Activated CD8-positive, alpha-beta T cell treated with anti-CD3 and anti-CD28 coated beads for 36 hours (primary cell): ENCODE results near the gene THRAP3. TPM values are rescaled to one million over a fixed set of nuclear protein-coding genes. Genes with fewer than 3 reads are reported as not detected.

Source experiments
- ATAC-seq: fragments of 200-7000 bp; cut with Tn5 transposase; one replicate; pipeline ENCODE4 v1.10.0; 2021; ENCODE audit warnings: mild to moderate bottlenecking, moderate library complexity
- CTCF ChIA-PET: fragments of 350-600 bp; sonication (Branson Sonifier 250); formaldehyde crosslinking; loops from one replicate; lab custom pipeline; 2021; ENCODE audit warnings: antibody characterized with exemption; lab: Charles Lee
- POLR2A ChIA-PET: fragments of 350-600 bp; sonication (Branson Sonifier 250); formaldehyde crosslinking; loops from one replicate; lab custom pipeline; 2021; ENCODE audit warnings: antibody characterized with exemption; lab: Charles Lee
- DNase-seq: peaks from one replicate; pipeline ENCODE4 v3.0.0-alpha.2; 2020
- H3K27ac Mint-ChIP-seq: one replicate; pipeline ENCODE4 v1.8.0; 2021; ENCODE audit warnings: mild to moderate bottlenecking, mixed read lengths
- H3K27me3 Mint-ChIP-seq: one replicate; pipeline ENCODE4 v1.8.0; 2021; ENCODE audit warnings: mixed read lengths
- H3K36me3 Mint-ChIP-seq: one replicate; pipeline ENCODE4 v1.8.0; 2021; ENCODE audit warnings: low read depth, mixed read lengths
- H3K4me1 Mint-ChIP-seq: one replicate; pipeline ENCODE4 v1.8.0; 2021; ENCODE audit warnings: low read depth, mixed read lengths
- H3K4me3 Mint-ChIP-seq: one replicate; pipeline ENCODE4 v1.8.0; 2021; ENCODE audit warnings: mild to moderate bottlenecking, moderate library complexity, mixed read lengths
- H3K9me3 Mint-ChIP-seq: one replicate; pipeline ENCODE4 v1.8.0; 2021; ENCODE audit warnings: mixed read lengths
- intact Hi-C: fragments of 100-400 bp; cut with micrococcal nuclease; formaldehyde crosslinking; loops from one replicate; pipeline ENCODE4 v1.10.0; 2022
- total RNA-seq, 2 experiments: library from RNA; stranded (reverse); gene quantifications; one replicate each; pipeline ENCODE4 v1.2.3, GENCODE V29; 2021
- TF ChIP-seq, protein P1 (sequence below): fragments of 200-600 bp; IDR thresholded peaks from one replicate; pipeline ENCODE4 v1.8.0; 2022; ENCODE audit warnings: antibody characterized with exemption, mild to moderate bottlenecking

The THRAP3 gene
- total RNA-seq, 2 experiments from 2014 or later: 119 to 121 TPM

DNA sequence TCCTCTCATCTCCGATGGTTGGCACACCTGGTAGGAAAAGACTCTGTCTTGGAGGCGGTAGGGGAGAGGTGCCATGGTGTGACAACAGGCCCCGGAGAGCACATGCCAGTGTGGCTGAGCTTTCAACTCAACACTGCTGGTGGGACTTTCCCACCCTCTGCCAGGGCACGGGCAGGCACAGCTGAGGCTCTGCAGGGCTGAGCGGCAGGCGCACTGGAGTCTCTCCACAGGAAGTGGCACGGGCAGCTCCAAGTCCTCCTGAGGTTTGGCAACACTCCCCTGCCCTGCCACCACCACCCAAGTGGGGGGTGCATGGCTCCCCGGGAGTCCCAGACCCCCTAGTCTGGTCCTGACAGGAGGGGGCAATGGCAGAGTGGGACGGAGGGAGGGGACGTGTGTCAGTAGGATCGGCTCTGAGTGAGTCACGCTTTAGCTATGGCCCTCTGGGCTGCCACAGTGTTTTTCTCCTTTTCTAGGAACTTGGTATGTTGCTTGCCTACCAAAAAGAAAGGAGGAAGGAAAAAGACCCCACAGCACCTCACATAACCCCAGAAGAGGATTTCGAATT lies 126.5 kb downstream of the THRAP3 start:
- Mint-ChIP-seq H3K9me3 (no peaks in the 10 kb centered on the region), H3K4me1 (peaks cover 24% of the 10 kb centered on the region), H3K27ac (peak overlapping the region; percentile 80), H3K36me3 (peaks cover 24% of the 10 kb centered on the region), H3K4me3 (no peak overlapping the region), H3K27me3 (no peaks in the 10 kb centered on the region)
- ChIA-PET CTCF (interaction anchor here (1.0 to 13.0 kb wide), 5 partner anchors 8 to 74 kb away, joined by 3 to 102 read pairs (median 5); no protein-coding TSS in a partner anchor), POLR2A (interaction anchor here (0.7 to 2.0 kb wide), 5 partner anchors 10 to 47 kb away, joined by 3 to 7 read pairs (median 4); partner anchors contain the start of gene LSM10)
- TF ChIP-seq, protein P1, sequence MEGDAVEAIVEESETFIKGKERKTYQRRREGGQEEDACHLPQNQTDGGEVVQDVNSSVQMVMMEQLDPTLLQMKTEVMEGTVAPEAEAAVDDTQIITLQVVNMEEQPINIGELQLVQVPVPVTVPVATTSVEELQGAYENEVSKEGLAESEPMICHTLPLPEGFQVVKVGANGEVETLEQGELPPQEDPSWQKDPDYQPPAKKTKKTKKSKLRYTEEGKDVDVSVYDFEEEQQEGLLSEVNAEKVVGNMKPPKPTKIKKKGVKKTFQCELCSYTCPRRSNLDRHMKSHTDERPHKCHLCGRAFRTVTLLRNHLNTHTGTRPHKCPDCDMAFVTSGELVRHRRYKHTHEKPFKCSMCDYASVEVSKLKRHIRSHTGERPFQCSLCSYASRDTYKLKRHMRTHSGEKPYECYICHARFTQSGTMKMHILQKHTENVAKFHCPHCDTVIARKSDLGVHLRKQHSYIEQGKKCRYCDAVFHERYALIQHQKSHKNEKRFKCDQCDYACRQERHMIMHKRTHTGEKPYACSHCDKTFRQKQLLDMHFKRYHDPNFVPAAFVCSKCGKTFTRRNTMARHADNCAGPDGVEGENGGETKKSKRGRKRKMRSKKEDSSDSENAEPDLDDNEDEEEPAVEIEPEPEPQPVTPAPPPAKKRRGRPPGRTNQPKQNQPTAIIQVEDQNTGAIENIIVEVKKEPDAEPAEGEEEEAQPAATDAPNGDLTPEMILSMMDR: no peak
- DNase-seq (peak; percentile 61), ATAC-seq (peak; percentile 86)
- intact Hi-C loops: no loop called here

DNA sequence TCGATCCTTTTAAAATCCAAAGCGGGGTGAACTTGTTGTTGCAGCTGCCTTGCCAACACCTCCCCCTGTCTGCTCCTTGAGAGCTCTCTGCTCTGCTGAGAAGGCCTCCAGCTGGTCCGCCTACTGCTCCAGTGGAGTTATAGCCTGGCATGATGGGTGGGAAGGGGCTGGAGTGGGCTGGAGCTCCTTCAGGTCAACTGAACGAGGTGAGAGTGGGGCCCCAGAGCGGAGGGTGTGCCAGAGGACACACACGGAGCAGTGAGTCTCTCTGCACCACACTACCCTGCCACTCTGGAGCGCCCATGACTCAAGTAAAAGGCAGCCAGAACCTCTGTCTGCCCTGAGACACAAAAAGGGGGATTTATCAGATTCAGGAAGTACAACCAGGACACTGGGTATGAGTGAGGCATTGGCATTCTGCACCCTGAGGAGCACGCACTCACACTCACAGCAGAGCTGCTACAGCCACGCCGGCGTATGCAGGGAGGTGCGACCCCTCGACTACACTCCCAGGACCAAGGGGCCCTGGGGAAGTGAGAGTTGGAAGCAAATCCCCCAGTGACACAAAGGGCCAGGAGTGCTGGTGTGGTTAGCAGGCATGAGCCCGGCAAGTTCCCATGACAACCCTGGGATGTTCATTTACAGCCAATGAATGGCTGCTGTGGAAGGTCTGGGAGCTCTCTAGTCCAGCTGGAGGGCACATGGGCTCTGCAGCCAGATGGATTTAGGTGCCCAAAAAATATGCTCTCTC lies 127.2 kb downstream of the THRAP3 start:
- ChIA-PET CTCF (interaction anchor here (1.0 to 13.0 kb wide), 5 partner anchors 9 to 73 kb away, joined by 3 to 102 read pairs (median 5); no protein-coding TSS in a partner anchor), POLR2A (interaction anchor here (1.1 to 2.0 kb wide), 4 partner anchors 8 to 46 kb away, joined by 3 to 7 read pairs (median 4); partner anchors contain the start of gene LSM10)
- Mint-ChIP-seq H3K36me3 (peaks cover 24% of the 10 kb centered on the region), H3K4me3 (no peak overlapping the region), H3K27me3 (no peaks in the 10 kb centered on the region), H3K27ac (peak overlapping the region; percentile 40), H3K4me1 (peaks cover 24% of the 10 kb centered on the region), H3K9me3 (no peaks in the 10 kb centered on the region)
- TF ChIP-seq, protein P1: no peak
- ATAC-seq: peak; percentile 24
- intact Hi-C loops: no loop called here
- no peak for DNase-seq

DNA sequence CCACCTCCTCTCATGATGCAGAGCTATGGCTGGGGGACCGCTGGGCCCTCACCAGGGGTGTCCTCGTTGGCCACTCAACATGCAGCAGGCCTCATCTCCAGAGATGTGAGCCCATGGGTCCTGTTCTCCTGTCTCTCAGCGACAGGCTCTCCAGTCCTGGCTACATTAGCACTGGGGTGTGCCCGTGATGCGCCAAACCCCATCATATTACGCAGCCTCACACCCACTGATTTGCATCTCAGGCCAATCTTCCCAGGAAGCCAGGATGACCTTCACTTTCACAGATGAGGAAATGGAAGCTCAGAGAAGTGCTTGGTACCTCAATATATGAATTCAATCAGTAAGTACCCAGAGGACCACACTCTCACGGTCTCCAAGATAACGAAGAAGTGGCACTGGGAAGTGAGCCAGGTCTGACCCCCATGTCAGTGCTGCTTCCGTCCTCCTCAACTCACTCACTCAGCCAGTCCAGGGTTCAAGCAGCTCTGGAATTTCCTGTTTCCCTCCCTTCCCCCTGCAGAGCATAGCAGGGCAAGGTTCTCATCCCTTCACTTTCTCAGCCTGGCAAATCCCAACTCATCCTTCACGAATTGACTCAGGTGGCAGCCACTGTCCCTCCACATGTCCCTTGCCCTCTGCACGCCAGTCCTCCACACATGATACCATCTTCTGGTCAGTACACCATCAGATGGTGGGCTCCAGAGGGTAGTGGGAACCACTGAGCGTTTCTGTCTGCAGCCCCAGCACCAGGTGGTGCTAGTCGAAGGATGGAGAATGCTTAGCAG lies 128.1 kb downstream of the THRAP3 start:
- intact Hi-C loops: no loop called here
- Mint-ChIP-seq H3K27me3 (no peaks in the 10 kb centered on the region), H3K9me3 (no peaks in the 10 kb centered on the region), H3K36me3 (peaks cover 20% of the 10 kb centered on the region), H3K27ac (peak overlapping the region; percentile 32), H3K4me1 (peaks cover 24% of the 10 kb centered on the region), H3K4me3 (no peak overlapping the region)
- DNase-seq: no peak
- POLR2A ChIA-PET: interaction anchor here (0.9 to 1.1 kb wide), 2 partner anchors 9 to 103 kb away, joined by 3 read pairs; no protein-coding TSS in a partner anchor
- TF ChIP-seq, protein P1: no peak
- CTCF ChIA-PET: interaction anchor here (1.8 to 13.0 kb wide), 3 partner anchors 10 to 16 kb away, joined by 7 to 102 read pairs (median 10); no protein-coding TSS in a partner anchor
- no peak for ATAC-seq

DNA sequence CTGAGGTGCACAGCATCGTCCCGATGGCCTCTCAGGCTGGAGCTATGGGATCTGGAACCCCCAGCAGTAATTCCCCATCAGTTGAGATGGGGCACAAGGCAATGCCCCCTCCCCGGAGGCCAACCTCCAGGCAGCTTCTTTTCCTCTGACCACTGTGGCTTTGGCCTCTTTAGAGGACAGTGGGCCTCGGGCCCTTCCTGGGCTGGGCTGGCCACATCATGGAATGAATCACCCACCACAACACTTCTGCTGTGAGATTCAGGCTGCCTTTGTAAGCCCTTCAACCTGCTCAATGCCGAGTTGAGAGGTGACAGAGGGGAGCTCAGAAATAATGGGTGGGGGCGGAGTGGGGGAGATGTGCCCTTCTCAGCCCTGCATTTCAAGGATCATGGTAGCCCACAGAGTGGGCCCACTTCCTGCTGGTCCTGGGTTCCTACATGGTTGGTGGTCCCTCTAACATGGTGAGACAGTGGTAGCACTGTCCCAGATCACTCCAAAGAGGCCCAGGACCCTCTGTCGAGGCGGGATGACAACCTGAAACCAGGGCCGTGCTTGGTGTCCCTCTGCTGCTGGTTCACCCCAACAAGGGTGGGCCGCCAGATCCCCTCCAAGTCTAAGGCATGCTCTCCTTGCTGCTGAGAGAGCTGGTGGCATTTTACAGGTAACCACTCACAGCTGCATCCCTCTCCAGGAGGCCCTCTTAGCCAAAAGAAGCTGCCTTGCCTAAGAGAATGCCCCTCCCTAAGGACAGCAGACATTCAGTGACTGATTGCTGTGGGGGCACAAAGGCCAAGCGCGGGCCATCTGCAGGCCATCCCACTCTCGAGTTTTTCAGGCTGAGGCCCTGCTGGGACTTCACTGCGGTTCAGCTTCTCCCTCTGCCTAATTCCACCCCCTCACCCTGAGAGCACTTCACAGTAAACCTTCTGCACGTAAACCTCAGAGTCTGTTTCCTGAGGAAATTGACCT lies 129.0 kb downstream of the THRAP3 start:
- intact Hi-C loops: no loop called here
- no peaks in the 10 kb centered on the region for H3K9me3 Mint-ChIP-seq
- DNase-seq: no peak
- H3K27ac Mint-ChIP-seq: no peak overlapping the region
- peaks cover 24% of the 10 kb centered on the region for H3K4me1 Mint-ChIP-seq
- ChIA-PET POLR2A (interaction anchor here (0.6 to 1.1 kb wide), 3 partner anchors 10 to 102 kb away, joined by 3 read pairs; no protein-coding TSS in a partner anchor), CTCF (interaction anchor here (1.8 to 13.0 kb wide), 2 partner anchors 10 to 15 kb away, joined by 7 to 102 read pairs; no protein-coding TSS in a partner anchor)
- TF ChIP-seq, protein P1: no peak
- H3K4me3 Mint-ChIP-seq: no peak overlapping the region
- ATAC-seq: no peak
- peaks cover 22% of the 10 kb centered on the region for H3K36me3 Mint-ChIP-seq
- H3K27me3 Mint-ChIP-seq: no peaks in the 10 kb centered on the region
